ENCODE results near the gene APOLD1. TPM values are rescaled to one million over a fixed set of nuclear protein-coding genes. Genes with fewer than 3 reads are reported as not detected.
"Not testable (repeated sequence)": the region's sequence is repeated elsewhere in the genome, so short reads cannot be mapped to it uniquely, and the experiment has no call there.

The APOLD1 gene
- total RNA-seq, 1 donor from 2014 or later = 19.7 TPM

DNA sequence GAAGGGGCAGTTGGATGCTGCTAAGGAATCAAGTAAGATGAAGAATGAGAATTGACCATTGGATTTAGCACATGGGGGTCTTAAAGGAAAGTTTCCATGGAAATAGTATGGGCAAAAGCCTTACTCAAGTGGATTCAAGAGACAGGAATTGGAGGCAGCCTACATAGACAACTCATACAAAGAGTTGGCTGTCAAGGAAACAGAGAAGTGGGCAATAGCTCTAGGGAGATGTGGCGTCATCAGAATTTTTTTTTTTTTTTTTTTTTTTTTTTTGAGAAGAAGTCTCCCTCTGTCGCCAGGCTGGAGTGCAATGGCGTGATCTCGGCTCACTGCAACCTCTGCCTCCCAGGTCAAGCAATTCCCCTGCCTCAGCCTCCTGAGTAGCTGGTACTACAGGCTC is 16.2 kb downstream of the APOLD1 start:
- intact Hi-C loops (cut with DNase I); ATAC-seq: not testable (repeated sequence)

DNA sequence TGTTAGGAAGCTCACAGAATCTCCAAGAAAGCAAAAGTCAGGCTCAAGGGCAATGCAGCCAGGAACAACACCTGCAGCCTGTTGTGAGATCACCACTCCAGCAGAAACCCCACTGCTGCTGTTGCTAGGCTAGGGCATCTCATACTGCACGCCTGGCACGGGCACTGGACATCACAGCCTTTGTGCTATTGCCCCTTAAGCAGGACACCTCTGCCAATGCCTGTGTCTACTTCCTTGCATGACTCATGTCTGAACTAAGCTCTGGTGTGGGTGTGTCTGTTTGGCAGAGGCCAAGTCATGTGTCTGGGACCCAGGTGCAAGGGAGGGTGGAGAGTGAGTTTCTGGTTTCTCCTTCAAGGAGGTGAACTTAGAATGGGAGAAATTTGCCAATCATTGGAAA is 17.7 kb downstream of the APOLD1 start:
- DNase-seq (ENCODE audit: missing footprints) = no peak
- ATAC-seq = peak; percentile 72
- intact Hi-C loops (cut with DNase I) = no loop called here

More for the DNA sequence above, 16.2 kb downstream of the APOLD1 start:
- not testable (repeated sequence) for DNase-seq (ENCODE audit: missing footprints)

DNA sequence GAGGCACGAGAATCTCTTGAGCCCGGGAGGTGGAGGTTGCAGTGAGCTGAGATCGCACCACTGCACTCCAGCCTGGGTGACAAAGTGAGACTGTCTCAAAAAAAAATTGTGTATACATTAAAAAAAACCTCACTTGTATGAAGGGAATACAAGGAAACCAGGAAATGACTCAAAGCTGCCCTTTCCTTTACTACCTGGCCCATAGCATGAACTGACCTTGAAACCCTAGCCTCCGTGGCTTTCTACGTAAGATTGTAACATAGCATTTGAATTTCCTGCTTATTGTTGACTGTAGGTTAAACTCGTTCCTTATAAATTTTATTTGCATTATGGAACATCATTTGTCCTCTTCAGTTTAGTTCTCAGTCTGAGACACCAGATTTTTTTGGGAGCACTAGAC is 18.6 kb downstream of the APOLD1 start:
- intact Hi-C loops (cut with DNase I) = no loop called here
- ATAC-seq (no peak), DNase-seq (ENCODE audit: missing footprints) (no peak)

DNA sequence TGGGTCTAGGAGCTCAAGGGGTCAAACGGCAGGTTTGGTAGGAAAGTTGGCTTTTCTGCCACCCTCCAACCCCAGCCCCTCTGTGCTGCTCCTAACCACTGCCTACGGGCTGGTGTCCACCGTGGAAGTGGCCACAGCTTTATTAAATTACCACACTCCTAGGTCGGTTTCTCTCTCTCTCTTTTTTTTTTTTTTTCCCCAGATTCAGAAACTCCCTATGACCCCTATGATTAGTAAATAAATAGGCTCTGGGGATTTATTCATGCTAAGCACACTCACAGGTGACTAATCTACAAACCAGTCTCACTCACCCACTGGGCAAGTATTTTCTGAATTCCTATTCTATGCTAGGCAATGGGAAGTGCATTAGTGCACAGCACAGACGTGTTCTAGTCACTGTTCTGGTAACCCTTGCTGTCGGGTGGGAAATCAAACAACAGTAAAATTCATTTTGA is 19.0 kb downstream of the APOLD1 start:
- intact Hi-C loops (cut with DNase I) = no loop called here
- DNase-seq (ENCODE audit: missing footprints) = no peak
- ATAC-seq = no peak

DNA sequence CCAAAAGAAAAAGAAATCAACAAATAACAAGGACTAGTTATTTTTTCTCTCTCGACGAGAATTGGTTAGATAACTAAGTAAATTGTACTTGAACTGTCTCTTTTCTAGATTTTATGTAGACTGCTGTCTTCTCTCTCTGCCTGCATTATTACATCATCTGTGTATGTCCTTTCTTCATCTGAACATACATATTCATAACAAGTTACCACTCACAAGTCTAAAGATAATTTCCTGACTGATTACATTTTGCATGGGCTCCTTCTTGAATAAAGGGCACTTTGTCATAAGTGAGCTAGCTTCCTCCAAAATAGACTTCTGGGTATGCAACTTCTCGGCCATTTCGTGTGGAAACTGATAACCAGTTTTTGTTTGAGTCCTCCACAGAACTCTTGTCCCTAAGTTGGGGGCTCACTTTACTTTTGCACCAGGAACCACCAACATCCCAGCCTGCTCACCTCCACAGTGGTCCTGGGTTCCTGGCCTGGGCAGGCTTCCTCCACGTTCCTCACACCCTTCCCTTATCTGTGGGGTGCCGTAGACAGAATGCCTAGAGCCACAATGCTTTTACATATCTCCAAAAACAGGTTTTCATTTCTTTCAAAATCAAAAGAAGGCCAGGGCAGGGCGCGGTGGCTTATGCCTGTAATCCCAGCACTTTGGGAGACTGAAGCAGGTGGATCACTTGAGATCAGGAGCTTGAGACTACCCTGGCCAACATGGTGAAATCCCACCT is 21.5 kb downstream of the APOLD1 start:
- intact Hi-C loops (cut with DNase I) = no loop called here

DNA sequence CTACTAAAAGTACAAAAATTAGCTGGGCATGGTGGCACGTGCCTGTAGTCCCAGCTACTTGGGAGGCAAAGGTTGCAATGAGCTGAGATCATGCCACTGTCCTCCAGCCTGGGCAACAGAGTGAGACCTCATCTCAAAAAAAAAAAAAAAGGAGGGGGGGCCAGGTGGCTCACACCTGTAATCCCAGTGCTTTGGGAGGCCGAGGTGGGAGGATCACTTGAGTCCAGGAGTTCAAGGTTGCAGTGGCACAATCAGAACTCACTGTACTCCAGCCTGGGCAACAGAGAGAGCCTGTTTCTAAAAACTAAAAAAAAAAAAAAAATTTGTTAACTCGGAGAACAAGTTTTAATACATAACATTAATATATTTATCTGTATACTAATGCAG is 22.1 kb downstream of the APOLD1 start:
- intact Hi-C loops (cut with DNase I); DNase-seq (ENCODE audit: missing footprints); ATAC-seq: not testable (repeated sequence)

More for the DNA sequence above, 21.5 kb downstream of the APOLD1 start:
- ATAC-seq = no peak
- DNase-seq (ENCODE audit: missing footprints) = no peak

DNA sequence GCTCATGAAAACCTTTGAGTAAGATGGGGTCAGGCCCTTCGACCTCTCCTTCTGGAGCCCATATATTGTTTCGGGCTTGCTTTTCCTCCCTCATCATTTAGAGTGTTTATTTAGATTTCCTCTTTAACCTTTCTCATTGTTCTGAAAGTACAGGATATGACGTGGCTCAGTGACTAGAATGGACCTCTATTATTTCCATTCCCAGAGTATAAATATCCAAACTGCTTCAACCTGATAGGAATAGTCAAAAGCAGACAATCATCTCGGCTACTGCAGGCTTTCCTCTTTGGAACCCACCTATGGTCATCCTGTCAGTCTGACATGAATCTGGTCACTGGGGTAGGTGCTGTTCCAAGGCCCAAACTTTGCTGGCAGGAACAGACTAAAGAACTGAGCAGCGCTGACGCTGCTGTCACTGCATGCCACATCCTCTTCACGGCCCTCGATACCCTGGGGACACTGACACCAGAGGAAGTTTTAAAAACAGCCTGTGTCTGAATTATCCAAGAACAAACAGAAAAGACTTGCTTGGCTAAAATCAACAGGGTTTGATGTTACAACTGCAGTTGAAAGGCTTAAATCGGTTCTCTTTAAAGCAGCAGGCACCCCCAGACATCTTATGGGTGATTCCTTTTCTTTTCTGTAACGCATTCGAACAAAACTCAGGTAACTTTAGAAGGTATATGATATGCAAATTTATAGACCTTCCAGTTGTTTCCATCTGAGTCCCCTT is 22.7 kb downstream of the APOLD1 start:
- intact Hi-C loops (cut with DNase I) = loop anchor here (1.0 kb wide), 1 partner anchor 20 kb away; no protein-coding TSS in a partner anchor
- ATAC-seq (peak; percentile 45), DNase-seq (ENCODE audit: missing footprints) (peak; percentile 75)

DNA sequence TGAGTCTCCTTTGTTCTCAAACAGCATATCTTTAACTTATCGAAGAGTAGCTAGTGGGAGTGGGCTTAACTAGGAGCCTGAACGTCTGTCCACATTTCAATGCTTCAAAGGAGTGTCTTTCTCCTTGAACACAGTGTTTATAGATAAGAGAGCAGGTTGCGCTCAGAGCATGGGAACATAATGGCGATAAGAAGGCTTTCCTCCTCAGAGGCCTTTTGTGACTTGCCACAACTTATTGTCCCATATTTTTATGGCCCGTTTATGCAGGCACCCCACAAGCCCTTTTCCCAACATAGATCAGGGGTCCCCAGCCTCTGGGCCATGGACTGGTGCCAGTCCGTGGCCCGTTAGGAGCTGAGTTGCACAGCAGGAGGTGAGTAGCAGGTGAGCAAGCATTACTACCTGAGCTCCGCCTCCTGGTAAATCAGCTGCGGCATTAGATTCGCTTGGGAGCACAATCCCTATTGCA is 25.1 kb downstream of the APOLD1 start:
- DNase-seq (ENCODE audit: missing footprints) = no peak

DNA sequence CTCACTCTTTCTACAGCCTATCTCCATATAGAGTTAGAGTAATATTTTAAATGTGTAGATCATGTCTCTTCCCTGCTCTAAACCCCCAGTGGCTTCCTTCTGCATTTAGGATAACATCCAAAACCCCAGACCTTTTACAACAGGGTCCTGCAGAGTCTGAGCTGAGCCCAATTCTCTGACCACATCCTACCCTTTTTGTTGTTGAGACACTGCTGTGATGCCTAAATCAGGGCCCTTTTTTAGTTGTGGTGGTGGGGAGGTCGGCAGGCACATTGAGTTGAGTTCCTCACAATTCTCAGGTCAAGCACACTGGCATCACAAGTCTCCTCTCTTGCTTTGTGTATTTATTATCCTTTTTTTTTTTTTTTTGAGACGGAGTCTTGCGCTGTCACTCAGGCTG is 25.9 kb downstream of the APOLD1 start:
- DNase-seq (ENCODE audit: missing footprints) = no peak
- ATAC-seq = no peak
- intact Hi-C loops (cut with DNase I) = loop anchor here (10.0 kb wide), 1 partner anchor 393 kb away; no protein-coding TSS in a partner anchor

More for the DNA sequence above, 25.1 kb downstream of the APOLD1 start:
- intact Hi-C loops (cut with DNase I) = loop anchor here (10.0 kb wide), 1 partner anchor 394 kb away; no protein-coding TSS in a partner anchor
- no peak for ATAC-seq

DNA sequence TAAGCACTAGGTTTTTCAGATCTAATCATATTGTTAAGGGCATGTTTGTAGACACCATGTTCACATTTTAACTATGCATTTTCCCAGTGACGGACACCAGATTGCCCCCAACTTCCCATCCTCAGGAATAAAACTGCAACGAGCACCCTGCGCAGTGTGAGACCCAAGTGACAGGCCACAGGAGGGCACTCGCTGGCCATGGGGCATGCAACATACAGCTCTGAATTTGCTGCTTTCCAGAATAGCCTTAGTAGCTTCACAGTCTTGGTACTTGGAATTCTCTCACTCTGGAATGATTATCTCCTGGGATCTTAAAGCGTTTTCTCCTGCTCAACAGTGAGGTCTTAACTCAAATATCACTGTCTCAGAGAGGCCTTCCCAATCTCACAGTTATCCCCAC is 26.7 kb downstream of the APOLD1 start:
- intact Hi-C loops (cut with DNase I) = loop anchor here (10.0 kb wide), 1 partner anchor 393 kb away; no protein-coding TSS in a partner anchor
- DNase-seq (ENCODE audit: missing footprints) = no peak
- no peak for ATAC-seq

DNA sequence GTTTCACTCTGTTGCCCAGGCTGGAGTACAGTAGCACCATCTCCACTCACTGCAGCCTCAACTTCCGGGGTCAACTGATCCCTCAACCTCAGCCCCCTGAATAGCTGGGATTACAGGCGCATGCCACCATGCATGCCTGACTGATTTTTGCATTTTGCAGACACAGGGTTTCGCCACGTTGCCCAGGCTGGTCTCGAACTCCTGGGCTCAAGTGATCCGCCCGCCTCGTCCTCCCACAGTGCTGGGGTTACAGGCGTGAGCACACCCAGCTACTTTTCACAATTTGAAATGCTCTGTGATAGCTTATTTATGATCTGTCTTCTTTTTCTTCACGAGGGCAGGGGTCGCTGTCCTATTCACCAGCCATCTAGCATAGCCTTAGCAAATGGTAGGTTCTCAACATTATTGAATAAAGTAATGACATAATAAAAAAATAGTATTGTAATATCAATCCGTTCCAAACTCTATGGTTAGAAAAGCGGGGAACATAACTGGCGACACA is 27.2 kb downstream of the APOLD1 start:
- ATAC-seq (no peak), DNase-seq (ENCODE audit: missing footprints) (no peak)
- intact Hi-C loops (cut with DNase I) = loop anchor here (10.0 kb wide), 1 partner anchor 392 kb away; no protein-coding TSS in a partner anchor

DNA sequence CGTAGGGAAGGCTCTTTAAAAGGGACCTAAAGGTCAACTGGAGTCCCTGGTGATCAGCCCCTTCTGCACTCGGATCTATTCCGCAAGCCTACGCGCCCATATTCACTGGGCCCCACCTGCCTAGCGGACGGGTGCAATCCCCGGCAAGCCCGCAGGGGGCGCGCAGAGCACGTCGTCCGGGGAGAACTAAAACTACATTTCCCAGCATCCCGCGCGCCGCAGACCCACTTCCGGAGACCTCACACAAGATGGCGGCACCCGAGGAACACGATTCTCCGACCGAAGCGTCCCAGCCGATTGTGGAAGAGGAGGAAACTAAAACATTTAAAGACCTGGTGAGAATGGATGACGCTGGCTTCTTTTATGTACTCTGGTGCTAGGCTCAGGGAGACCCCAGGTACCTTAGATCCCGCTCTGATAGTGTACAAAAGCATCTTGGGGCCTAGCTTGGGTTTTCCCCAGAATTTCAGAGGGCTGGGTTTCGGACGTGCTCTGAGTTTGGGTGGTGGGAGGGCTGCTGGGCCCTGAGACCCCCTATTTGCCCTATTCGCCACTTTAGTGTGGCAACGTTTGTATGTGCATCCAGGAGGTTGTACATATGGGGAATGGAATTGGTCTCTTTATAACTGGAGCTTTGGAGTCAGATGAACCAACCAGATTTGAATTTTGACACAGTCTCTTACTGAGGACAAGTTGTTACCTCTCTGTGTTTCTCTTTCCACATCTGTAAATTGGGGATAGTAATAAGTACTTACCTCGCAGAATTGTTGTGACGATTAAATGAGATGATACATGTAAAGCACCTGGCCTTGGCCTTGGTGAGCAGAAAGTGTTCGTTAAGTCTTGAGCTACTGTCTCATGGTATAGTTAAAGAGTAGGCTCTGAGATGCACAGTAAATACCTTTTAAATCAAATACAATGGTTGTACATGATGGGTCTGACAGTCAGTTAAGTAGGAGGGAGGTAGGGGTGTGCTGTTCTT is 28.0 kb downstream of the APOLD1 start, which contains the start of gene DDX47:
Gene DDX47 (plus strand): TSS at position 227 of the 982 bp plus-strand sequence. CDS start 22 bp downstream, at position 249.
- peak; percentile 98 for ATAC-seq
- peak; percentile 98 for DNase-seq (ENCODE audit: missing footprints)
- intact Hi-C loops (cut with DNase I) = loop anchor here (10.0 kb wide), 1 partner anchor 391 kb away; no protein-coding TSS in a partner anchor

DNA sequence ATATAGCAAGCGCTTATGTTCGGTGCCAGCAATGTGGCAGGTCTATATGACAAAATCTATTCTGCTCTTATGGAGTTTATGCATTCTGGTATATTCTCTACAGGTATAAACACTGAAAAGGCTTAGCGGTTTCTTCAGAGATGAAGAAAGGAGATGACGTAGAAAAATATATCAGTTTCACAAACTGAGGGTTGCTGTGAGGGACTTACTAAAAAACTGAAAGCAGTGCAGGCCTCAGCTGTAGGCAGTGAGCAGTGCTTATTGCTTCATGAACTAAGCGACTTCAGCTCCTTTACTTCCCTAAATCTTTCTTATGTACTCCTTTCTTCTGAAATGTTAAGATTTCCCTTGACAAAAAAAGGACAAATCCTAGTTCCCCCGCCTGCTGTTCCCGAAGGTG is 32.2 kb downstream of the APOLD1 start:
- intact Hi-C loops (cut with DNase I) = loop anchor here (10.0 kb wide), 1 partner anchor 387 kb away; no protein-coding TSS in a partner anchor
- DNase-seq (ENCODE audit: missing footprints) = no peak
- no peak for ATAC-seq

DNA sequence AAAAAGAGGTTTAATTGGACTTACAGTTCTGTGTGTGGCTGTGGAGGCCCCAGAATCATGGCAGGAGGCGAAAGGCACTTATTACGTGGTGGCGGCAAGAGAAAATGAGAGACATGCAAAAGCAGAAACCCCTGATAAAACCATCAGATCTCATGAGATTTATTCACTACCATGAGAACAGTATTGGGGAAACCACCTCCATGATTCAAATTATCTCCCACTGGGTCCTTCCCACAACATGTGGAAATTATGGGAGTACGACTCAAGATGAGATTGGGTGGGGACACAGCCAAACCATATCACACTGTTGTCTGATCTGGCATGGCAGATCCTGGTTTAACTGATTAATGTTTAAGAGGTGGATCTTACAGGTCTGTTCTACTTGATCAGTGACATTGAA is 33.2 kb downstream of the APOLD1 start:
- ATAC-seq (no peak), DNase-seq (ENCODE audit: missing footprints) (no peak)
- intact Hi-C loops (cut with DNase I) = loop anchor here (10.0 kb wide), 1 partner anchor 386 kb away; no protein-coding TSS in a partner anchor

DNA sequence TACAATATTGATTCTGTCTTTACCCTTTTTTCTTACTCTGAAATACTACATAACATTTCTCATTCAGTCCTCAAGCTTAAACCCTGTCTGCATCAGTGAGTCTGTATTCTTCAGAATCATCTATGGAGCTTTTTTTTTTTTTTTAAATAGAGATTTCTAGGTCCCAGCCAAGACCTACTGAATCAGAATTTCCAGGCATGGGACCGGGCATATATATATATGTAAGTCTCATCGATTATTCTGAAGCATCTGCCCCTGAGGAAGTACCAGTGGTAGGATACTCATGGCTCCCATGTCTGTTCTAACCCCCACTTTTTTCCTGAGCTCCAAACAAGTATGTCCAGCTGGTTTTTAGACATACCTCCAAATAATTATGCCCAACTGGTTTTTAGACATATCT is 33.8 kb downstream of the APOLD1 start:
- DNase-seq (ENCODE audit: missing footprints) (no peak), ATAC-seq (no peak)
- intact Hi-C loops (cut with DNase I) = loop anchor here (10.0 kb wide), 1 partner anchor 386 kb away; no protein-coding TSS in a partner anchor

DNA sequence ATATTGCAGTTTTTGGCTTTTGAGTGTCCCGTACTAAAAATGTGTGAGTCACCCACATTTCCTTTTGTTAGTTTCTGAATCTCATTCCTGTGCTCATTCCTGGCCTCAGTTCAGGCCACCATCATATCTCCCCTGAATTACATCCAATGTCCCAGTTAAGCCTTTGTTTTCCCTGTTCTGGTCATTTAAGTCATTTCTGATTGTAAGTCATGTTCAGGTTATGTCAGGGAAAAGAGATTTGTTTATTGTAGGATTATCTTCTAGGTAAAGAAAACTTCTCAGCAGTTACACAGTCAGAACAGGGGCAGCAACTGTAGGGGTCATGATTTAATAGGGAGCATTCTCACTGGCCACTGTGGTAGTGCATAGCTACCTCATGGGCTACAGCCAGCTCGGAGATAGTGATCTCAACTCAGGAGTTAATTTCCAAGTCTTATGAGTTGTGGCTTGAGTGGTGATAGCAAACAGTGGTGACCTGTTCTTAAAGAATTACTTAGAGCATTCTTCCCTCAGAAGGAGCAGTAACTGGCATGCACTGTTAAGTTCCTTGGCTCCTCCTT is 34.4 kb downstream of the APOLD1 start:
- intact Hi-C loops (cut with DNase I) = loop anchor here (10.0 kb wide), 1 partner anchor 385 kb away; no protein-coding TSS in a partner anchor
- no peak for DNase-seq (ENCODE audit: missing footprints)
- no peak for ATAC-seq

DNA sequence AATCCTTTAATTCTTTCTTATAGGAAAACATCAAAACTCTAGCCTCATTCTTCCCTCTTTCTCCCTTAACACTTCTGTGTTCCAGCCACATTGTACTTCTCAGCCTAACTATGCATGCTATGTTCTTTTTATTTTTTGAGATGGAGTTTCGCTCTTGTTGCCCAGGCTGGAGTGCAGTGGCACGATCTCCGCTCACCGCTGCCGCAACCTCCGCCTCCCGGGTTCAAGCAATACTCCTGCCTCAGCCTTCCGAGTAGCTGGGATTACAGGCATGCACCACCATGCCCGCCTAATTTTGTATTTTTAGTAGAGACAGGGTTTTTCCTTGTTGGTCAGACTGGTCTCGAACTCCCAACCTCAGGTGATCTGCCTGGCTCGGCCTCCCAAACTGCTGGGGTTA is 34.9 kb downstream of the APOLD1 start:
- ATAC-seq; DNase-seq (ENCODE audit: missing footprints); intact Hi-C loops (cut with DNase I): not testable (repeated sequence)

Data from Right ventricle myocardium inferior (tissue), 1 donor.